Erythroblast (primary cell): ENCODE results near the gene PI3.
"Not testable (repeated sequence)": the region's sequence is repeated elsewhere in the genome, so short reads cannot be mapped to it uniquely, and the experiment has no call there.

Experiments
- DNase-seq, 2 experiments: peaks; one replicate each; lab custom pipeline; 2025; lab: John Stamatoyannopoulos, UW
- GATA1 ChIP-seq: IDR thresholded peaks from 2 replicates; pipeline ENCODE4 v1.6.1; 2011; ENCODE audit warnings: low read depth, mild to moderate bottlenecking, control low read depth, low read length, moderate library complexity
- POLR2A ChIP-seq: IDR thresholded peaks from 2 replicates; pipeline ENCODE4 v1.6.1; 2011; ENCODE audit warnings: mild to moderate bottlenecking, low read length

PI3 gene

GRCh38 chr20:45174434-45175364 is at the start of gene PI3:
Gene PI3, plus strand, starts transcription at chr20:45174902. Its CDS starts 21 bp downstream, at chr20:45174923.
- DNase-seq, result no peak
- TF ChIP-seq GATA1 (no peak), POLR2A (no peak)

- no peak for DNase-seq
- TF ChIP-seq POLR2A, result no peak
- no peak for TF ChIP-seq GATA1
These were observed 46.6 kb upstream of the PI3 start for GRCh38 chr20:45128099-45128498.

- DNase-seq, result no peak
- TF ChIP-seq GATA1, result no peak
- no peak for TF ChIP-seq POLR2A
These were observed 37.8 kb upstream of the PI3 start for GRCh38 chr20:45136911-45137310.

- TF ChIP-seq GATA1, result no peak
- TF ChIP-seq POLR2A, result no peak
These were observed 36.0 kb upstream of the PI3 start for GRCh38 chr20:45138561-45139300.

GRCh38 chr20:45139733-45140375 is 34.8 kb upstream of the PI3 start:
- DNase-seq, result not testable (repeated sequence)

More at GRCh38 chr20:45138561-45139300, 36.0 kb upstream of the PI3 start:
- DNase-seq, result peak; percentile 68 to 79

- TF ChIP-seq POLR2A (no peak), GATA1 (no peak)
- DNase-seq, result no peak
These were observed 33.9 kb upstream of the PI3 start for GRCh38 chr20:45140836-45141235.

- no peak for DNase-seq
- TF ChIP-seq GATA1, result no peak
- TF ChIP-seq POLR2A, result no peak
These were observed 25.6 kb upstream of the PI3 start for GRCh38 chr20:45149062-45149461.

GRCh38 chr20:45152405-45152804 is 22.3 kb upstream of the PI3 start:
- DNase-seq, result no peak
- TF ChIP-seq GATA1 (no peak), POLR2A (no peak)

- no peak for DNase-seq
- TF ChIP-seq GATA1 (no peak), POLR2A (no peak)
These were observed 21.6 kb upstream of the PI3 start for GRCh38 chr20:45153147-45153546.

GRCh38 chr20:45153752-45154151 is 20.9 kb upstream of the PI3 start:
- DNase-seq, result no peak
- TF ChIP-seq GATA1 (no peak), POLR2A (no peak)

GRCh38 chr20:45154183-45154582 is 20.5 kb upstream of the PI3 start:
- TF ChIP-seq POLR2A, result no peak
- no peak for TF ChIP-seq GATA1
- no peak for DNase-seq

GRCh38 chr20:45154794-45155193 is 19.9 kb upstream of the PI3 start:
- not testable (repeated sequence) for DNase-seq

GRCh38 chr20:45156713-45157112 is 18.0 kb upstream of the PI3 start:
- TF ChIP-seq POLR2A (no peak), GATA1 (no peak)
- no peak for DNase-seq

- no peak for DNase-seq
- TF ChIP-seq GATA1, result no peak
- TF ChIP-seq POLR2A, result no peak
These were observed 16.7 kb upstream of the PI3 start for GRCh38 chr20:45157962-45158361.

GRCh38 chr20:45163083-45163803 is 11.5 kb upstream of the PI3 start:
- TF ChIP-seq GATA1 (no peak), POLR2A (no peak)
- no peak for DNase-seq
